Stimulated activated CD4-positive, alpha-beta T cell treated with anti-CD3 and anti-CD28 coated beads, TNF-alpha, amount 100 ng/mL, for 48 hours (primary cell): Measurements from ENCODE around the gene SMIM20.
"Not testable (repeated sequence)": the region's sequence is repeated elsewhere in the genome, so short reads cannot be mapped to it uniquely, and the experiment has no call there.

Experiments used
- DNase-seq, 3 donors: peaks; one replicate each; pipeline ENCODE4 v3.0.0-alpha.2; 2020; ENCODE audit warnings: low read depth in 3 of 3

SMIM20 gene

GRCh38 chr4:25890571-25891485 is 23.2 kb upstream of the SMIM20 start:
- DNase-seq, result no peak

GRCh38 chr4:25892796-25893195 is 21.2 kb upstream of the SMIM20 start:
- no peak for DNase-seq

GRCh38 chr4:25896776-25897539 is 17.1 kb upstream of the SMIM20 start:
- DNase-seq, result no peak

- DNase-seq, result no peak
These were observed 13.7 kb upstream of the SMIM20 start for GRCh38 chr4:25900310-25900709.

GRCh38 chr4:25901030-25901430 is 13.0 kb upstream of the SMIM20 start:
- DNase-seq, result no peak

GRCh38 chr4:25903900-25904747 is 9.9 kb upstream of the SMIM20 start:
- DNase-seq, result no peak

- DNase-seq, result no peak
These were observed 9.3 kb upstream of the SMIM20 start for GRCh38 chr4:25904748-25905082.

GRCh38 chr4:25905371-25905770 is 8.6 kb upstream of the SMIM20 start:
- no peak for DNase-seq

- not testable (repeated sequence) for DNase-seq
These were observed 7.9 kb upstream of the SMIM20 start for GRCh38 chr4:25906113-25906512.

GRCh38 chr4:25908491-25908901 is 5.5 kb upstream of the SMIM20 start:
- DNase-seq, result no peak

GRCh38 chr4:25911356-25911755 is 2.7 kb upstream of the SMIM20 start:
- no peak for DNase-seq

GRCh38 chr4:25913056-25913850 is 767 bp upstream of the SMIM20 start:
- peak in 1 of 3 donors; percentile 11 for DNase-seq

- no peak for DNase-seq
These were observed 791 bp downstream of the SMIM20 start for GRCh38 chr4:25914670-25915352.

- no peak for DNase-seq
These were observed 1.3 kb downstream of the SMIM20 start for GRCh38 chr4:25915353-25915705.

GRCh38 chr4:25916870-25917269 is 2.9 kb downstream of the SMIM20 start:
- DNase-seq, result no peak

GRCh38 chr4:25919676-25920075 is 5.7 kb downstream of the SMIM20 start:
- DNase-seq, result no peak

- DNase-seq, result no peak
These were observed 7.9 kb downstream of the SMIM20 start for GRCh38 chr4:25921922-25922321.

GRCh38 chr4:25922812-25923369 is 8.9 kb downstream of the SMIM20 start:
- no peak for DNase-seq

GRCh38 chr4:25923745-25924144 is 9.7 kb downstream of the SMIM20 start:
- DNase-seq, result no peak

GRCh38 chr4:25925486-25926201 is 11.6 kb downstream of the SMIM20 start:
- DNase-seq, result peak in 1 of 3 donors; percentile 17
